Colonic mucosa (tissue), 4 donors: ENCODE data around the gene DNMT3A. TPM values are rescaled to one million over a fixed set of nuclear protein-coding genes. Genes with fewer than 3 reads are reported as not detected.

Source experiments
- DNase-seq: peaks from one replicate; pipeline ENCODE4 v3.0.0-alpha.2; 2020
- H3K27ac ChIP-seq: fragments of 200-600 bp; one replicate; pipeline ENCODE4 v1.8.0; 2021
- H3K27me3 ChIP-seq: fragments of 200-600 bp; one replicate; pipeline ENCODE4 v1.8.0; 2021
- H3K36me3 ChIP-seq: fragments of 200-600 bp; one replicate; pipeline ENCODE4 v1.8.0; 2021
- H3K4me1 ChIP-seq: fragments of 200-600 bp; one replicate; pipeline ENCODE4 v1.8.0; 2021; ENCODE audit warnings: mild to moderate bottlenecking
- H3K4me3 ChIP-seq: fragments of 200-600 bp; one replicate; pipeline ENCODE4 v1.8.0; 2021
- H3K9ac ChIP-seq, 2 donors: one replicate each; pipeline ENCODE4 v1.7.0; 2013; ENCODE audit warnings: control low read depth in 2 of 2, low read depth in 2 of 2, low read length in 2 of 2
- H3K9me3 ChIP-seq: fragments of 200-600 bp; one replicate; pipeline ENCODE4 v1.8.0; 2021
- CTCF ChIP-seq: fragments of 200-600 bp; IDR thresholded peaks from one replicate; pipeline ENCODE4 v1.8.0; 2022; ENCODE audit warnings: antibody characterized with exemption, mild to moderate bottlenecking
- intact Hi-C: fragments of 100-400 bp; cut with DNase I; formaldehyde crosslinking; loops from one replicate; pipeline ENCODE4 v1.14.1; 2022
- total RNA-seq, 2 donors: library from RNA; stranded (reverse); fragmentation: NEBNext Ultra II Directional in 1 of 2; extraction: Animal tissue kit (Norgen Biotek cat#: 25700) in 1 of 2; gene quantifications; one replicate each; pipeline ENCODE4 v1.2.1, GENCODE V29; 2021
- donor health status: healthy.
- donor health status: DM: no; HTN: no; CAD: no.
- donor health status: DM: no; HTN: no; CAD: no.

DNMT3A gene
- total RNA-seq, 2 donors from 2014 or later = 30.8 to 44.5 TPM

GRCh38 chr2:25371253-25372241, 29.8 kb upstream of the DNMT3A start:
- no peak for TF ChIP-seq CTCF
- Histone ChIP-seq H3K4me1 (peaks cover 2% of the 10 kb centered on the region), H3K27me3 (no peaks in the 10 kb centered on the region), H3K36me3 (no peaks in the 10 kb centered on the region), H3K9me3 (no peaks in the 10 kb centered on the region), H3K27ac (no peak overlapping the region), H3K4me3 (no peak overlapping the region), H3K9ac (no peak overlapping the region)
- no peak for DNase-seq
- intact Hi-C loops = no loop called here

- Histone ChIP-seq H3K4me1 (no peaks in the 10 kb centered on the region), H3K27me3 (no peaks in the 10 kb centered on the region), H3K36me3 (no peaks in the 10 kb centered on the region), H3K9me3 (no peaks in the 10 kb centered on the region), H3K9ac (no peak overlapping the region), H3K27ac (no peak overlapping the region), H3K4me3 (no peak overlapping the region)
- no peak for DNase-seq
- no peak for TF ChIP-seq CTCF
- intact Hi-C loops = no loop called here
These were observed 28.2 kb upstream of the DNMT3A start for GRCh38 chr2:25369876-25370275.

GRCh38 chr2:25369439-25369838, 27.7 kb upstream of the DNMT3A start:
- no peak overlapping the region for H3K4me3 ChIP-seq
- no peak for DNase-seq
- H3K4me1 ChIP-seq = no peaks in the 10 kb centered on the region
- intact Hi-C loops = no loop called here
- no peaks in the 10 kb centered on the region for H3K9me3 ChIP-seq
- no peak overlapping the region for H3K9ac ChIP-seq
- no peaks in the 10 kb centered on the region for H3K36me3 ChIP-seq
- no peak for TF ChIP-seq CTCF
- no peaks in the 10 kb centered on the region for H3K27me3 ChIP-seq
- no peak overlapping the region for H3K27ac ChIP-seq

GRCh38 chr2:25368660-25369059, 26.9 kb upstream of the DNMT3A start:
- Histone ChIP-seq H3K4me3 (no peak overlapping the region), H3K36me3 (no peaks in the 10 kb centered on the region), H3K27ac (no peak overlapping the region), H3K4me1 (no peaks in the 10 kb centered on the region), H3K27me3 (no peaks in the 10 kb centered on the region), H3K9me3 (no peaks in the 10 kb centered on the region), H3K9ac (no peak overlapping the region)
- intact Hi-C loops = no loop called here
- TF ChIP-seq CTCF = no peak
- no peak for DNase-seq

- DNase-seq = no peak
- intact Hi-C loops = no loop called here
- no peak overlapping the region for H3K27ac ChIP-seq
- H3K9ac ChIP-seq = no peak overlapping the region
- no peak overlapping the region for H3K4me3 ChIP-seq
- no peaks in the 10 kb centered on the region for H3K27me3 ChIP-seq
- no peak for TF ChIP-seq CTCF
- no peaks in the 10 kb centered on the region for H3K36me3 ChIP-seq
- H3K9me3 ChIP-seq = no peaks in the 10 kb centered on the region
- H3K4me1 ChIP-seq = no peaks in the 10 kb centered on the region
These were observed 25.6 kb upstream of the DNMT3A start for GRCh38 chr2:25367296-25367695.
